ENCODE measurements around the gene EP400.

DNA sequence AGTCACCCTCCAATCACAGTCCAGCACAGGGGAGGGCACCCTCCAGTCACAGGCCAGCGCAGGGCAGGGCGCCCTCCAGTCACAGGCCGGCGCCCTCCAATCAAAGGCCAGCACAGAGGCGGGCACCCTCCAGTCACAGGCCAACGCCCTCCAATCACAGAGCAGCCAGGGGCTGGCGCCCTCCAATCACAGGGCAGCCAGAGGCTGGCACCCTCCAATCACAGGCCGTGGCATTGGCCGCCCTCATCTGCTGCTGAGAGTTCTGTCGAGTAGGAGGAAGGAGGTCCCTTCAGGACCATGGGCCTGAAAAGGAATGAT lies 167.8 kb downstream of the EP400 start:
- TF ChIP-seq POLR2A (IDR thresholded peaks at IDR 0.05) = no peak
- TF ChIP-seq, protein P1, sequence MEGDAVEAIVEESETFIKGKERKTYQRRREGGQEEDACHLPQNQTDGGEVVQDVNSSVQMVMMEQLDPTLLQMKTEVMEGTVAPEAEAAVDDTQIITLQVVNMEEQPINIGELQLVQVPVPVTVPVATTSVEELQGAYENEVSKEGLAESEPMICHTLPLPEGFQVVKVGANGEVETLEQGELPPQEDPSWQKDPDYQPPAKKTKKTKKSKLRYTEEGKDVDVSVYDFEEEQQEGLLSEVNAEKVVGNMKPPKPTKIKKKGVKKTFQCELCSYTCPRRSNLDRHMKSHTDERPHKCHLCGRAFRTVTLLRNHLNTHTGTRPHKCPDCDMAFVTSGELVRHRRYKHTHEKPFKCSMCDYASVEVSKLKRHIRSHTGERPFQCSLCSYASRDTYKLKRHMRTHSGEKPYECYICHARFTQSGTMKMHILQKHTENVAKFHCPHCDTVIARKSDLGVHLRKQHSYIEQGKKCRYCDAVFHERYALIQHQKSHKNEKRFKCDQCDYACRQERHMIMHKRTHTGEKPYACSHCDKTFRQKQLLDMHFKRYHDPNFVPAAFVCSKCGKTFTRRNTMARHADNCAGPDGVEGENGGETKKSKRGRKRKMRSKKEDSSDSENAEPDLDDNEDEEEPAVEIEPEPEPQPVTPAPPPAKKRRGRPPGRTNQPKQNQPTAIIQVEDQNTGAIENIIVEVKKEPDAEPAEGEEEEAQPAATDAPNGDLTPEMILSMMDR (IDR thresholded peaks at IDR 0.05) = no peak
- TF ChIP-seq POLR2AphosphoS5 (IDR thresholded peaks at IDR 0.05) = no peak

Measured in upper lobe of left lung (tissue), 4 donors.